H54 (cell line): ENCODE results near the gene KCNK2.
A peak's percentile ranks its signal among the peaks of the same experiment; 100 is the strongest.

Experiments used
- DNase-seq: peaks from one replicate; pipeline ENCODE4 v3.0.0; 2011; ENCODE audit warnings: low spot score, mixed read lengths; ENCODE audit not compliant: insufficient read length
- FAIRE-seq: peaks from 3 replicates; lab custom pipeline; 2011; peaks lifted over from hg19 to GRCh38; lab: Jason Lieb, UNC
- POLR2A ChIP-seq: IDR thresholded peaks from 2 replicates; pipeline ENCODE4 v1.6.1; 2011; ENCODE audit warnings: low read depth, mild to moderate bottlenecking, low read length

KCNK2 gene

DNA sequence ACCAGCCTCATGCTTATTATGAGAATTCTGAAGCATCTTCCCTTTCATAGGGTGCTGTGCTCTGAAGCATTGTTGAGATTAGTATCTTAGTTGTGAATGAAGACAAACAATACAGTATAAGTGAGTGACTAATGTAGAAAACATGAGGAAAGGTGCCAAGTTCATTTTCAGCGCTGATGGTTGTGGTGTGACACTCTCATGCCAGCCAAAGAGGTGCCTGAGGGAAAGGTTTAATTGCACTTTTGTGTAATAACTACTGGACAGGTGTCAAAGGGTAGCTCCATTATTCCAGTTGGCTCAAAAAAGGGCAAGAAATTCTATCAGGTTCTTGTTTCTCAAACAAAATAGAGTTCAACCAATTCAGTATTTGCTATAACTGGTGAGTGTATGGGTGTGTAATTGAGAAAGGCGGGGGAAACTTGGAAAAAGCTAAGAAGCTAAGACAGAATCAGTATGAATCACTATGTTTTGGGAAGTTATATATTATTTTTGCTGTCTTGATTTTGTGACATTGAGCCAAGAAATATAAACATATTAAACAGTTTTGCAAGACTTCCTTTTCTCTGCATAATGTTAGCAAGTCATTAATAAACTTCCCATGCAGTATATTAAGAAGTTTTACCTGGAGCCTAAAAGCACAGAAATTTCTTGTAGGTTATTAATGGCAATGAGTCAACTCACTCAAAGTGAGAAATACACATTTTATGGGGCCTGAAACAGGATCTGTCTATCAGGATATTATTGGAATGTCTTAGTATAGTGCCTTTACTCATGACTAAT lies 31.8 kb downstream of the KCNK2 start:
- no peak for DNase-seq
- peak; percentile 96 for FAIRE-seq
- TF ChIP-seq POLR2A, result no peak

DNA sequence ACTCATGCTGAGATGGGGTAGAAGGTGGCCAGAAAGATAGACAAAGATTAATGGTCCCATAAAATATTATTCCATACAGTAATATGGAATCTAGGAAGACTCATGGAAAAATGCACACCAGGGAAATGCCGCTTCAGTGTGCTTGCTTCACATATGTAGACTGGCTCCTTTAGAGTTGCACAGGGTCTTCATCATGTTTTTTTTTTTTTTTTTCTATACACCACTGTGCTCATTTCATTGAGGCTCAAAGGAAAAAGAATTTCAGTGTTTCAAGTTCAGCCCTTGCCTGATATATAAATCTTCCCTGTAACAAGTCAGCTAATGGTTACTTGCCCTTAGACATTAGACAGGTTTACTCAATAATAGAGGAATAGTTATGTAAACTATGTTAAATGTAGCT lies 33.2 kb downstream of the KCNK2 start:
- no peak for TF ChIP-seq POLR2A
- DNase-seq, result no peak
- FAIRE-seq, result no peak

DNA sequence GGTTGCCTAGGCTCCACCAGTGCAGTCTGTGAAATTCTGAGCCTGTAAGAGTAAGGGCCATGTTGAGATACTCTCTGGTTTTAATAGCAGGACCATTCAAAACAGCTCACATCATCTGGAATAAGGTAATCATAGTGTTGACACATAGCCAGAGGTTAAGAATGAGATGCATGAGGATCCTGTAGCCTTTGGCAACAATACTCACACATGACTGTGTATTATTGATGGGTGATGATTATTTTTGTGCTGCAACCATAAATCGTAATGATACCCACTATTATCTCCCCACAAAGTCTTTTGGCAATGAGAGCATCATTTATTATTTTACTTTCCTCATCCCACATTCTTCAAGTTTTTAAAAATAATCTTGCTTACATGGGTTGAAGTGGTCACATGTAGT lies 35.5 kb downstream of the KCNK2 start:
- FAIRE-seq (no peak), DNase-seq (no peak)
- no peak for TF ChIP-seq POLR2A

DNA sequence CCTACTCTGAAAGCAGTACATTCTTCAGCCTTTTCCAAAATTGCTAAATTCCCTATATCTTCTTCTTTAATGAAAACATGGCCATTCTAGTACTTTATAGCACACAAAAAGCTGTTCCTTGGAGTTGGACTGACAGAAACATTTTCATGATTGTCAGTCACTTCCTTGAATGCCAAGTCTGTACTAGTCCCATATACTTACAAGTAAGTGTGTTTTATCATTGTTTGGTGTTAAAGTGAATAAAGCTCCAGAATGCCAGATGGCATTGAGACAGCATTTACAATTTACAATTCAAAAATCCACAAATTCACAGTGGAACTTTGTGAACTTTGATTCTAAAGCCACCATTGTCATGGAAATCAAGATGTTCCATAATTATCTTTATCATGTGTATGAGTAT lies 36.5 kb downstream of the KCNK2 start:
- no peak for TF ChIP-seq POLR2A
- FAIRE-seq (no peak), DNase-seq (no peak)

DNA sequence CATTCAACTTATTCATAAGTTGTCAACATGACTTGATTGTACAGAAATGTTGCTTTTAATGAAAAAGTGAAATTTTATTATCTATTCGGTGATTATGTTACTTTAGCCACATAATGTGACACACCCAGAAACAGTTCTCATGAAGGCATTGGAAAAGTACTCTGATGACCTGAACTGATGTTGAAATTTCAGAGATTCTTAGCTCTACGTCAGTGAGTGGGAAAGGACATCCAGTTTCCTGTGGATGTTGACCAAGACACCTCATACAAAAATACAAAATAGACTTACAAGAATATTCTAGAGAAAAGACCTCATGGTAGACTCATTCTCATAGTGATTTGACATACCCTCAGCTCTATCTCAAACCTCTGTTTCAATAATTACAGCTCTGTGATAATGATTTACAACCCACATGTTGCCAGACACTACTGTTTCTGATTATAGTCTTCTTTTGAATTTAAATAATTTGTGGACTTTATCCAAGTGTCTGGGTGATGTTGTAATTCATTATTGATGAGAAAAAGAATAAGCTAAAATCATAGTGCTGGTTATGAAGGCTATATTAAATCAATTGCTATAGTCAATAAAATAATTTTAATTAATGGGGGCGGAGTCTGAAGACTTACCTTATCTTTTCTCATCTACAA lies 37.3 kb downstream of the KCNK2 start:
- DNase-seq, result no peak
- no peak for FAIRE-seq
- TF ChIP-seq POLR2A, result no peak

GRCh38 chr1:215128504-215128903 lies 46.0 kb downstream of the KCNK2 start:
- no peak for TF ChIP-seq POLR2A
- DNase-seq (no peak), FAIRE-seq (no peak)

GRCh38 chr1:215131291-215131690 lies 48.8 kb downstream of the KCNK2 start:
- DNase-seq (no peak), FAIRE-seq (no peak)
- no peak for TF ChIP-seq POLR2A

GRCh38 chr1:215132156-215132555 lies 49.6 kb downstream of the KCNK2 start:
- FAIRE-seq (no peak), DNase-seq (no peak)

DNA sequence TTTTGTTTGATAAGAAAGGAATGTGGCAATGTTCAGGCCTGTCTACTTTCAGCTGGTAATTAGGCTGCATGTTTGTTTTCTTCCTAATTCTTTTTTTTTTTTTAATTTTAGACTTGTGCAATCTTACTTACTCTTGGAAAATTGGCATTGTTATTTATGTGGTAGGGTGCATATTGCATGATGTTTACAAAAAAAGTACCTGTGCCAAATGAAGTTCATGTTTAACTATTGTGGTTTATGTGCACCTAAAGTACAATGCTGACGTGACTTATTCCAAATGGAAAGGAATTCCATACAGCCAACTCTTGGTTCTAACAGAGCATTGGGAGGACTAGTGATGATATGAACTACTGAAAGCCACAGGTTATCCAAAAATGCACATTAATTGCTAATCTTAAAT lies 51.0 kb downstream of the KCNK2 start:
- no peak for TF ChIP-seq POLR2A
- FAIRE-seq (no peak), DNase-seq (no peak)

More at GRCh38 chr1:215132156-215132555, 49.6 kb downstream of the KCNK2 start:
- TF ChIP-seq POLR2A, result no peak

DNA sequence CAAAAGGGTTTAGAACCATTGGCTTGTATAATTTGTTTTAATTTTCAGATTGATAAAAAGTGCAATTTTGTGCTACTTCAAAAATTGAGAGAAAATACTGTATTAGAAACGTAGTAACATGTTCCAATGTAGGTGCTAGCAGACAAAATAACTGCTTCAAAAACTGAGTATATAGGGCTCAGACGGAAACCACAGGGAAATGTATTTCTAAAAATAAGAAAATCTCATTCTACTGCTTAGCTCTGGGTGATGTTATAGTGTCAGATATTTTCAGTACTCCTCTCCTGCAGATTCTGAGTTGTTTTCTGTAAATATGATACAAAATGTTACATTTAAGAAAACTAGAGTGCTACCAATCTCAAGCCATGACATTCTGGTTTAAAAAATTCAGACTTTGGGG lies 55.4 kb downstream of the KCNK2 start:
- no peak for TF ChIP-seq POLR2A
- FAIRE-seq (no peak), DNase-seq (no peak)

- DNase-seq, result no peak
- FAIRE-seq, result peak; percentile 80
- no peak for TF ChIP-seq POLR2A
These were observed 57.6 kb downstream of the KCNK2 start for GRCh38 chr1:215140135-215140534.

DNA sequence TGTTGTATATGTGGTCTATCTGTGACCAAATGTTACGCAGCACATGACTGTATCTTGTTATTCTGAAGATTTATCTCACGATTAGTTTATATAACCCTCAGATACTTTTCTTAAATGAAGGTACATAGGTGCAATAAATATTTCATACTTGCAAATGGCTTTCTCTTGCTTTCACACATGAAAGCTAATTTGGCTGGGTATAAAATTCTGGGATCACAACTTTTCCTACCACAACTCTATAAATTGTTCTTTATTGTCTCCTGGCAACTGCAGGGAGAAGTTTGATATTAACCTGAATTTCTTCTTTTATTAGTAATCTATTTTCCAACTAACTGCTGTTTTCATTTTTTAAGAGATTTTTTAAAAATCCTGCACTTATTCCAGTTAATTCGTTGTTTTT lies 58.9 kb downstream of the KCNK2 start:
- no peak for FAIRE-seq
- DNase-seq, result no peak
- TF ChIP-seq POLR2A, result no peak

GRCh38 chr1:215143497-215143896 lies 61.0 kb downstream of the KCNK2 start:
- FAIRE-seq (no peak), DNase-seq (no peak)
- no peak for TF ChIP-seq POLR2A

- DNase-seq (no peak), FAIRE-seq (peak; percentile 82)
- no peak for TF ChIP-seq POLR2A
These were observed 63.9 kb downstream of the KCNK2 start for GRCh38 chr1:215146240-215146975.
